Choroid plexus epithelial cell (primary cell): ENCODE data around the gene CCDC85B.
A peak's percentile ranks its signal among the peaks of the same experiment; 100 is the strongest.

ENCODE experiments used
- DNase-seq: peaks from one replicate; pipeline ENCODE4 v3.0.0-alpha.2; 2010; ENCODE audit warnings: low read depth
- H3K4me3 ChIP-seq: 2 replicates; pipeline ENCODE4 v1.5.1; 2011; ENCODE audit warnings: low read depth, mild to moderate bottlenecking, control low read depth, low read length, moderate library complexity
- TF ChIP-seq, protein P1 (sequence below): conservative IDR thresholded peaks from 2 replicates; pipeline ENCODE4 v1.5.1; 2011; ENCODE audit warnings: low read depth, mild to moderate bottlenecking, control low read depth, inconsistent platforms, low read length, moderate library complexity

Gene CCDC85B

GRCh38 chr11:65880844-65881421, 9.5 kb upstream of the CCDC85B start:
- DNase-seq: no peak
- H3K4me3 ChIP-seq: no peak overlapping the region
- TF ChIP-seq, protein P1, sequence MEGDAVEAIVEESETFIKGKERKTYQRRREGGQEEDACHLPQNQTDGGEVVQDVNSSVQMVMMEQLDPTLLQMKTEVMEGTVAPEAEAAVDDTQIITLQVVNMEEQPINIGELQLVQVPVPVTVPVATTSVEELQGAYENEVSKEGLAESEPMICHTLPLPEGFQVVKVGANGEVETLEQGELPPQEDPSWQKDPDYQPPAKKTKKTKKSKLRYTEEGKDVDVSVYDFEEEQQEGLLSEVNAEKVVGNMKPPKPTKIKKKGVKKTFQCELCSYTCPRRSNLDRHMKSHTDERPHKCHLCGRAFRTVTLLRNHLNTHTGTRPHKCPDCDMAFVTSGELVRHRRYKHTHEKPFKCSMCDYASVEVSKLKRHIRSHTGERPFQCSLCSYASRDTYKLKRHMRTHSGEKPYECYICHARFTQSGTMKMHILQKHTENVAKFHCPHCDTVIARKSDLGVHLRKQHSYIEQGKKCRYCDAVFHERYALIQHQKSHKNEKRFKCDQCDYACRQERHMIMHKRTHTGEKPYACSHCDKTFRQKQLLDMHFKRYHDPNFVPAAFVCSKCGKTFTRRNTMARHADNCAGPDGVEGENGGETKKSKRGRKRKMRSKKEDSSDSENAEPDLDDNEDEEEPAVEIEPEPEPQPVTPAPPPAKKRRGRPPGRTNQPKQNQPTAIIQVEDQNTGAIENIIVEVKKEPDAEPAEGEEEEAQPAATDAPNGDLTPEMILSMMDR: no peak

DNA sequence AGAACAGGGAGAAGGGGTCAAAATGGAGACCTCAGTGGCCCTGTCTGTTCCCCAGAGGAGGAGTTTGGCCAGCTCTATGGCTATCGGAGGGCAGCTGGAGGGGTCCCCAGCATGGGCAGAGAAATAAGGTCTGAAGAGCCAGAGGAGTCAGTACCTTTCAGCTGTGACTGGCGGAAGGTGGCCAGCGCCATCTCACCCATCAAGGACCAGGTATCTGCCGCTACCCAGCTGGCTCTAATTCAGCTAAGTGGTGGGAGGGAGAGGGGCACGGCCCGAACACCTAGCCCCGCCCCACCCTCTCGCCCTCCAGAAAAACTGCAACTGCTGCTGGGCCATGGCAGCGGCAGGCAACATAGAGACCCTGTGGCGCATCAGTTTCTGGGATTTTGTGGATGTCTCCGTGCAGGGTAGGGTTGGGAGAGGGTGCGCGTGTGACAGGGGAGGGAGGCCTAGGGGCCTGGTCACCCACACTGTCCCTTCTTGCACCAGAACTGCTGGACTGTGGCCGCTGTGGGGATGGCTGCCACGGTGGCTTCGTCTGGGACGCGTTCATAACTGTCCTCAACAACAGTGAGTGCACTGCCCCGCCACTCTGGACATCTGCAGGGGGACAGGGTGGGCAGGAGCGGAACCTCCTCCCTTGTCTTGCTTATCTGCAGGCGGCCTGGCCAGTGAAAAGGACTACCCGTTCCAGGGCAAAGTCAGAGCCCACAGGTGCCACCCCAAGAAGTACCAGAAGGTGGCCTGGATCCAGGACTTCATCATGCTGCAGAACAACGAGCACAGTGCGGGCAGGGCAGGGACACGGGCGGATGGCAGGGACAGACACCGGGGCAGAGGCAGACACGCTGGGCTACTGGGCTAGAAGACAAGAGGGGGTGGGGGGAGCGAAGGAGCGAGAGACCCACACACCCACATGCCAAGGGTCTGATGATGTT, 8.1 kb upstream of the CCDC85B start:
- no peak for DNase-seq
- TF ChIP-seq, protein P1: no peak
- H3K4me3 ChIP-seq: no peak overlapping the region

DNA sequence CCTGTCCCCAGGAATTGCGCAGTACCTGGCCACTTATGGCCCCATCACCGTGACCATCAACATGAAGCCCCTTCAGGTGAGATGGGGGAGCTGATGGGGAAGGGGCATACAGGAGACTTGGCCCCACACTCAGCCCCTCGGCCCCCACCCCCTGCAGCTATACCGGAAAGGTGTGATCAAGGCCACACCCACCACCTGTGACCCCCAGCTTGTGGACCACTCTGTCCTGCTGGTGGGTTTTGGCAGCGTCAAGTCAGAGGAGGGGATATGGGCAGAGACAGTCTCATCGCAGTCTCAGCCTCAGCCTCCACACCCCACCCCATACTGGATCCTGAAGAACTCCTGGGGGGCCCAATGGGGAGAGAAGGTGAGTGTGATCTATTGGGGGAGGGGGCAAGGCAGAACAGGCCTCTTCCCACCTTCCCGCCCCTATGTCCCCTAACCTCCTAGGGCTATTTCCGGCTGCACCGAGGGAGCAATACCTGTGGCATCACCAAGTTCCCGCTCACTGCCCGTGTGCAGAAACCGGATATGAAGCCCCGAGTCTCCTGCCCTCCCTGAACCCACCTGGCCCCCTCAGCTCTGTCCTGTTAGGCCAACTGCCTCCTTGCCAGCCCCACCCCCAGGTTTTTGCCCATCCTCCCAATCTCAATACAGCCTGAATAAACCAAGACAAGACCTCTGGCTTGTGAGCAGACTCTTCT, 7.3 kb upstream of the CCDC85B start:
- DNase-seq: no peak
- no peak overlapping the region for H3K4me3 ChIP-seq
- TF ChIP-seq, protein P1: no peak

DNA sequence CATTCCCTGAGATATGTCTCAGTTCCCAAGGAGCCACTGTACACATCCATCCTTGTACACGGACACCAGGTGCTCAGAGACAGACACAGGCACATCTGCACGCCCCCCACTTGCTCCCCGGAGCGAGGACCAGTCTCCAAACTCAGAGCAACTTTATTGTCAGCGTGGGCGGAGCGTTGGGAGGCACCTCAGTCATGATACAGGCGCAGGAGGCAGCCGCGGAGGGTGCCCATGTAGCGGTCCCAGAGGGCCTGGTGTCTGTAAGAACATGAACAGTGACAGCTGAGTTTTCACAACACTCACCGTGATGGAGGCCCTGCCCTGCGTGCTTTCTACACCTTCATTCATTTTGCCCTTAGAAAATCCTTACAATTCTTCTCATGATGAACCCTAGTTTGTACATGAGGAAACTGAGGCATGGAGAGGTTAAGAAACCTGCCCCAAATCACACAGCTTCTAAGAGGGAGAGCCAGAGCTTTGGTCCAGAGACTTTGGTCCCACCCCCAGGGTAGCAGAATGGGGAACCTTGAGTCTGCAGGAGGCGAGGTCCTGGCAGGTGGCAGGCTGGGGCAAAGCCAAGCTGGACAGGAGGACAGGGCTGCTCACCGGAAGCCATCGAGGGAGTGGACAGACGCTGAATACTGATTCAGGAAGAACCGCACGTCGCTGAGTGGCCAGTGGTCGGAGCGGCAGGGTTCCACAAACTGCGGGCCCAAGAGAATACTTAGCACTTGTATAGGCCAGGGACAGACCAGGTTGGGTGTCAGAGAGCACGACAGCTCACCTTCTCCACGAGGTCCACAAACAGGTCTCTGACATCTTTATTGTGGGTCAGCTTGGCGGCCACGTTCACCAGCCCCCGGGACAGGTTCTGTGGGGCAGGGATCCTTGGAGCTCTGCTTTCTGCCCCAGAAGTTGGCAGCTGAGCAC, 6.4 kb upstream of the CCDC85B start:
- no peak for DNase-seq
- TF ChIP-seq, protein P1: no peak
- H3K4me3 ChIP-seq: no peak overlapping the region

GRCh38 chr11:65884716-65885092, 5.8 kb upstream of the CCDC85B start:
- peak; percentile 80 for DNase-seq
- TF ChIP-seq, protein P1: peak; percentile 100
- no peak overlapping the region for H3K4me3 ChIP-seq

- DNase-seq: no peak
- no peak overlapping the region for H3K4me3 ChIP-seq
- TF ChIP-seq, protein P1: no peak
Observed at GRCh38 chr11:65885231-65885630, 5.2 kb upstream of the CCDC85B start.
